CD4-positive, alpha-beta T cell treated with Interleukin-4 for 1 hour (primary cell): Measurements from ENCODE around the gene IFT122.
"Not testable (repeated sequence)": the region's sequence is repeated elsewhere in the genome, so short reads cannot be mapped to it uniquely, and the experiment has no call there.

Experiments
- DNase-seq, 2 donors: peaks; one replicate each; pipeline ENCODE4 v3.0.0-alpha.2; 2020 to 2022

Gene IFT122

DNA sequence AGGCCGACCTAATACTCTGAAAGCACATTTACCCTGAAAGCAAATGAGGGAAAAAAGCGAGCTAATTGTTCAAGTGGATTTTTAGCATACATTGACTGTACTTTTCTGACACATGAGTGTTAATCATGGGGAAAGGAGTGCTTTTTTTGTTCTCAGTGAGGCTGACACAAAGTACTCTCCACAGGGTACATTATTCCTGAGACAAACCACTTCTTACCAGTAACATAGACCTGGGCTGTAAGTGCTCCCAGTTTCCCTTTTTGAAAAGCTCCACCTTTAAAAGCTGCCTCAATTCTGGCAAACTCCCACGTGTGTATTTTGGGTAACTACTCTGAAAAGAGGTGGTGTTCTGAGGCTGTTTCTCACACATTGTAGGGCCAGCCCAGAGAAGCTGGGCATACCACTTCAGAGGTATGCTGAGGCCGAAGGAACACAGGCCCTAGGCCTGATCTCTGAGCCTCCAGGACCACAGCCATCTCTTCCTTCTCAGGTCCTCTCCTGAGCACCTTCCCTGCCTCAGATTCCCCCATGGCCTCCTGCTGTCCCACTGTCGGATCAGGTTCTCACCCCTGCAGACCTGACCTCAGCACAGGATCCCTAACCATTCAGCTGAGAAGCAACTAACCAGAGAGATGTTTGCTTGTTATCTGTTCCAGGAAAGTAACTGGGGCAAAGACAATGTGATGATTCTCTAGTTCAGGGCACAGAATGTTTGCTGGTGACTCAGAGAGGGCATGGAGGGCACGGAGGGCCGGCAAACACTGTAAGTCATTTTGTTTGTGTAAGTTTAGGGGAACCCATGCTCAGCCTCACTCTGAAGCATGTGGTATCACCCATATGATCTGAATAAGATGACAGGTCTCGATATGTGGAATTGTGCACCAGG lies 58.8 kb downstream of the IFT122 start:
- not testable (repeated sequence) for DNase-seq

DNA sequence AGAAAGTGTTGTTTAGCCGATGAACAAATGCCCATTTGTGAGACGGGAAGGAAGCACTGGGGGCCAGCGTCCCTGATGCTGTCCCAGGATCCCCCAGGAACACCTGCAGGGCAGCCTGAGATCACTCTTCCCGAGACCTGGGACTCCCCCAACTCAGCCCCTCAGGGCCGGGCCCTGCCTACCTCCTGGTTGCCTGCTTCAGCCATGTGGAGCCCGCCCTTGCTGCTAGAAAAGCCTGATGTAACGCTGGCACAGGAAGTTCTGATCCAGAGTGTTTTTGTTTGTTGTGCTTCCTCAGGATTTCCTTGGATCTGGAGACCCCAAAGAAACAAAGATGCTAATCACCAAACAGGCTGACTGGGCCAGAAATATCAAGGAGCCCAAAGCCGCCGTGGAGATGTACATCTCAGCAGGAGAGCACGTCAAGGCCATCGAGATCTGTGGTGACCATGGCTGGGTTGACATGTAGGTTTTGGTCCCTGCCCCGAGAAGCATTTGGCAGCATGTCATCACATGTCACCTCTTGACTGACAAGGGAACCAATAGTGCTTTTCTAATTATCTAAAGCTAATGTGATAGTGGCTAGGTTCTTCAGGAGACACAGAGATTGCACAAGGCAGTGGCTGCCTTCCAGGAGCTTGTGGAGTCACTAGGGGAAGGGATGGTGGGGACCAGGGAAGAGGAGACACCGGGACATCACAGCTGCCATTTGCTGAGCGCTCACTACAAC lies 59.7 kb downstream of the IFT122 start:
- DNase-seq, result not testable (repeated sequence)

DNA sequence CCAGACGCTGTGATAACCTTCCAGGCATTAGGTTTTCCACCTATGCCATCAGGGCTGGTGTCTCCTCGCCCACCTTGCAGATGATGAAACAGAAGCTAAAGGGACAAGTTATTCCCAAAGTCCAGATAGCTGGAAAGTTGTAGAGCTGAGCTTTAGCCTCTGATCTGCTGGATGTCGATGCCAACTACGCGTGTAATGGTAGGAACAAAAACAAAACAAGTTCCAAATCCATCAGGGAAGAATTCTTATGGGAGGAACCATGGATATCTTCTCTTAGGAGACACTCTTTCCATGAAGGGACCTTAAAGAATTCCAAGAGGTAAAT lies 60.3 kb downstream of the IFT122 start:
- no peak for DNase-seq

DNA sequence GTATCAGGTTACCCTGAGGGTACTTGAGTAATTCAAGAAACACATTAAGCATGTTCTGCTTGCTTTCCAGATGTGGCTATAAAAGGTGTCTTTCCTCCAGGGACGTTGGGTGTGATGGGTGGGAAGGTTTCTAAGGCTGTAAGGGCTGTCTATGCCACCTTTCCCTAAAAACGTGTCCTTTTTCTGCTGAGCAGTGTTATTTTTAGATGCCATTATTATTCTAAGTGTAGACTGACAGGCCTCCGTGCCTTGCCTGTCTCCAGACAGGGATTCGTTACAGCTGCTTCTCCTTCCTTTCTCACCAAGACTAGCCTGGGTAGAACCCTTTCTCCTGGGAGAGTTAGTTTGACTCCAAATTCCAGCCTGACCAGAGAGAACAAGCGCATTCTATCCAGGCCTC lies 61.6 kb downstream of the IFT122 start:
- DNase-seq, result no peak

DNA sequence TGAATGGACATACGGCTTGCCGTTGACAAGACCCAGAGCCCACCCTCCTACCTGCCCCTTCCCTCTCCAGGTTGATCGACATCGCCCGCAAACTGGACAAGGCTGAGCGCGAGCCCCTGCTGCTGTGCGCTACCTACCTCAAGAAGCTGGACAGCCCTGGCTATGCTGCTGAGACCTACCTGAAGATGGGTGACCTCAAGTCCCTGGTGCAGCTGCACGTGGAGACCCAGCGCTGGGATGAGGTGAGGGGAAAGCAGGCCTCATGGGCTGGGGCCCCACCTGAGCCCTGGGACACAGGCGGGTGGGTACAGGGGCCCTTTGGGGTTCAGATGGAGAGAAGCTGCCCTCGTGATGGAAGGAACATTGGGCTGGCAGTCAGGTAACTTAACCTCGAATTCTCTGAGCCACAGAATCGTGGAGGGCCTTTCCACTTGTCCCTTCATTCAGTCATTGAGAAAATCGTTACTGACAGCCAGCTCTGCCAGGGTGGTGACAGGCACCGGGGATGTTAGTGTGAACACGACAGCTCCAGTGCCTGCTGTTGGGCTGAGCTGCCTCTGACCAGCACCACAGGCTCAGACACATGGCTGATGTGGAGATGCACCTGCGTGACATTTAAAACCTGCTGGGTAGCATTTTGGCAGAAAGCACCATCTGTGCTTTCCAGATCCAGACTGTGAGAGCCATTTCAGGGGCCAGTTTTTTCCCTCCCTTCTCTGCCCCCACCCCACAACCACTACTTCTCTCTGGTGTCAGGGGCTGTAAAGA lies 62.8 kb downstream of the IFT122 start:
- no peak for DNase-seq

DNA sequence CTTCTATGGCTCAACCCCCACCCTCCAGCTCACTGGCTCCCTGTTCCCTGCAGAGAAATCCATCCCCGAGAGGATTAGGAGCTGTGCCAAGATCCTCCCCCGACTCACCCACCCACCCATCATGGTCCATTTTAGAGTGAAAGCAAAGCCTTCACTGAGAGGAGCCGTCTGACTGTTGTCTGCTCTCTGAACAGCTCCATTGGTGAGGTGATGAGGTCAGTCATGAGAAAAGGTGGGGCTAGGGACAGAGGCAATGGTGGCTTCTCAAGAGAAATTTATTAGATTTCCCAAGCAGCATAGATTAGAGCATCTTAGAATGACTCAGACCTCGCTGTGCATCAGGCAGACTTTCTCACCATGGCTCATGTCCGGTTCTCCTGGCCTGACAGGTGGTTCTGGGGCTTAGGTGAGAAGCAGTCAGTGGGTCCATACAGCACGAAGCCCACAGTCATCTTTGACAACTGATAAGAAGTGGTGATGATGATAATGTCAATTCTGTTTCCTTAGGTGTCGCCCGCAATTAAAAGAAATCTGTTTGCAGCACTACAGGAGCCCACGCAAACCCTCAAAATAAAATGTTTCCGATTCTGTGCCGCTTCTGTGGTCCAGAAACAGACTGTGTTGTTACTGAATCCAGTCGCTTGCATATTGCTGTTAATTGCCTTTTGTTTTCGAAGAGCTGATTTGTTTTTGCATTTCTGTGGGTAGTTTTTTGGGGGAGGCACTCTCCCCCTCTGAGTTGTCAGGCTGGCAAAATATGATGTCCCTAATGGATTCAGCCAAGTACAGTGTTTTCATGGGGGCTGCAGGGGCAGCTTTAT lies 63.7 kb downstream of the IFT122 start:
- DNase-seq, result no peak

DNA sequence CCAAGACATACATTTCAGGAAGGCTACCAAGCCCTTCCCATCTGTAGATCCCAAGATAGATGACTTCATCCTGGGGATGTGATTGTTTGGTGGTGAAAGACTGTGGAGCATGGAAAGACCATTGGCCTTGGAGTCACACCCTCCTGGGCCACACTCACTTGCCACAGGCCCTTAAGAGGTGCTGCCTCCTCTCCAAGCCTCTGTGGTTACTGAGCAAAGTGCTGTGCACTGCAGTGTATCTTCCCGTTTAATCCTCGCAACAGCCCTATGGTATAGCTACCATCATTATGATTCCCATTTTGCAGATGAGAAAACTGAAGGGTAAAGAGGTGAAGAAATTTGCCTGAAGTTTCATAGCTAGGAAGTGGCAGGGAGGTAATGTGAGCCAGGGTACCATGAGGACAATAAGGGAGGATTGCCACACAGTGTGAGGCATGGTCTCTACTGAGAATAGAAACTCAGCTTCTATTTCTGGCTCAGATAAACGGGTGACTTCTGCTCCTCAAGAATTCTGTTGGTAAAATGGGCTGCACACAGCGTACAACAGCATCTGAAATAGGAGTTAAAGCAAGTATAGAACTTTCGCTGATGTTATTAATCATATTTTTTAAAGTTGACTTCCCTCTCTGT lies 64.6 kb downstream of the IFT122 start:
- DNase-seq, result no peak

DNA sequence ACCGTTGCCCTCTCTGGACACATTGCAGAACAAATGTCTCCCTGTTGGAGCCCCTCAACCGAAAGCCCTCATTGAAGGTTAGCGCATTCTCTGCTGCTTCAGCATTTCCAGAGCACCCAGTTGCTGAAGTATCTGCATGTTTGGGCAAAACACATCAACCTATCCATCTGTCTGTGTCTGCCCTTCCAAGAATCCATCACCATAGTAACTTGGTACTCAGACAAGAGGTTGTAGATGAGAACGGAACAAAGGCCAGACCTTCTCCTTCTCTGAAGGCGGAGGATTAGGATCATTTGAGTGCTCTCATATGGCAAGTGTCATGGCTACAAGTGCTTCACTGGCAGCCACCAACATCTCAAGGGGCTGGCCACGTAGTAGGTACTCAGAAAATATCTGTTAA lies 65.3 kb downstream of the IFT122 start:
- DNase-seq, result no peak

DNA sequence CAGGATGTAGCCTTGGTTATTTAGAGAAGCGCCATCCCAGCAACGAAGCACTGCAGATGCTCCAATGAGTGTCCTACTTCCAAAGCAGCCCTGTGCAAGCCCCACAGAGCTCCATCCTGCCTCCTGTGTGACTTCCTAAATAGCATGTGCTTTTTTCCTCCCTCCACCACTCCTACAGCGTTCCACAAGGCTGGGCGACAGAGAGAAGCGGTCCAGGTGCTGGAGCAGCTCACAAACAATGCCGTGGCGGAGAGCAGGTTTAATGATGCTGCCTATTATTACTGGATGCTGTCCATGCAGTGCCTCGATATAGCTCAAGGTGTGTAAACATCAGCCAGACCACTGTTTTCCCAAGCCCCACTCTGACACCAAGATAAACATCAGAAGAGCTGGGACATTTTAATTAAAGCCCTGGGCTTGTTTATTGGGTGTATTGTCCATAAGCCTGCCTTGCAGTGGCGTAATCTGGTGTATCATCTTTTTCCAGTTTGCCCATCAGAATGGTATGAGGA lies 66.3 kb downstream of the IFT122 start:
- no peak for DNase-seq

DNA sequence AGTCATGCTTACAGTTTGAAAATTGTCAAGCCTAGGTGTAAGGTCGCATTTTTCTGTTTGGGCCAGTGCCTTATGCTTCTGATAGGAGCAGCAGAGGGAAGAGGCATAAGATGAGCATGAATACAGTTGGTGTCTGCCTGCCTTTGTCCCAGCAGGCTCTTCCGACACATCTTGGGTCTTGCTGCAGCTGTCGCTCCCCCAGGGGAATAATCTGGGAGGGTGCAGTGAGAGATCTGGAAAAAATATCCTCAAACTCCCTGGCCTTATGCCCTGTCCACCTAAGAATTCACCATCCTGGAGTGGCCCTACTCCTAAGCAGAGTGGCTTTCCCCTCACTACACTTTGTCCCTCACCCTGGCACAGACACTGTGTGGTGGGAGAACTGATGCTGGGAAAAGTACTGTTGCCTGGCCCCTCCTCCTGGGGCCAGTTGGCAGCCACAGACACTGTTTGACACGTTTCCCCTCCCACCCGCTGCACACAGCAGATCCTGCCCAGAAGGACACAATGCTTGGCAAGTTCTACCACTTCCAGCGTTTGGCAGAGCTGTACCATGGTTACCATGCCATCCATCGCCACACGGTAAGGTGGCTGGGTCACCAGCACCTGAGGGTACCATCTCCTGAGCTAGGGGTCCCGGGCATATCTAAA lies 67.3 kb downstream of the IFT122 start:
- no peak for DNase-seq

DNA sequence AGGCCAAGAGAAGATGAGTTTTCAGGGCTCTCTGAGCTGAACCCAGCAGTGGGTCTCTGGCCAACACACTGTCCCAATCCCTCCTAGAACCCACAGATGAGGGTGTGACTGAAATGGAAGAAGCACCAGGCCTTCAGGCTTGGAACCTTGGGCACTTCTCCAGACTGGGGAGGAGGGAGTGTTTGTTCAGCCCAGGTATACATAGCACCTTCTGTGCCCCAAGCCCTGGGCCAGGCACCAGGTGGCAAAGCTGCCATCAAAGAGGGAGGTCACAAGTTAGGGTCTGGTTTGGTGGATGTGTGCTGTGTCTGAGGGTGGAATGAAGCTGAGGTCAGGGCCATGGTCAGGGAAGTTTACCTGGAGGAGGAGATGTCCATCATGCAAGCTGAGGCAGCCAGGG lies 72.6 kb downstream of the IFT122 start:
- DNase-seq, result no peak

DNA sequence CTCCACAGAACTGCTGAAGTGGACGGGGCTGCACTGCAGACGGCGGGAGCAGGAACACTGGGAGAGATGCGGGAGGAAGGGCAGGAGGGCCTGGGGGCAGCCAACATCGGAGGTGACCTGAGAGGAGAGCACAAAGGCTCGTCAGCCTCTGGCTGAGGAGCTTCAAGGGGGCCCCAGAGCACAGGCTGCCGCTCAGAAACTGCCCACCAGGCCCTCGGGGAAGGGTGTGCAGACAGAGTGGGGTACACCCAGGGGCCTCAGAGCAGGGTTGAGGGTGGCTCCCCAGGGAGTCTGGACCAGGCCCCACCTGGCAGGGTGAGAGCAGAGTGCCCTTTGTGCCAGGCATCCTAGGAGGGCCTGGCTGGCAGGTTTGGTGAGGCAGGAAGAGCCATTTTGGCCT lies 73.7 kb downstream of the IFT122 start:
- no peak for DNase-seq

DNA sequence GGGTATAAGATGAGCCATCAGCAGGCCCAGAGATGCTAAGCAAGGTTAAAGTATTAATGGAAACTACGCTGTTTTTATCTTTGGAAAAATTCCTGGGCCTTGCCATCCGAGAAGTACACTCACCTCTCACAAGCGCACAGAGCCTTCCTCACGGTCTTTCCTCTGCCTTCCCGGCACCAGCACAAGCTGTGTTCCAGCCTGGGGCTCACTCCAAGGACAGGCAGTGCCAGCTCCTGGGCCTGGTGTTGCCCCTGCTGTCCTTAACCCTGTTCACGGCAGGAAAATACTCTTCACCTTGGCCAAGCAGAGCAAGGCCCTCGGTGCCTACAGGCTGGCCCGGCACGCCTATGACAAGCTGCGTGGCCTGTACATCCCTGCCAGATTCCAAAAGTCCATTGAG lies 74.1 kb downstream of the IFT122 start:
- DNase-seq, result no peak

DNA sequence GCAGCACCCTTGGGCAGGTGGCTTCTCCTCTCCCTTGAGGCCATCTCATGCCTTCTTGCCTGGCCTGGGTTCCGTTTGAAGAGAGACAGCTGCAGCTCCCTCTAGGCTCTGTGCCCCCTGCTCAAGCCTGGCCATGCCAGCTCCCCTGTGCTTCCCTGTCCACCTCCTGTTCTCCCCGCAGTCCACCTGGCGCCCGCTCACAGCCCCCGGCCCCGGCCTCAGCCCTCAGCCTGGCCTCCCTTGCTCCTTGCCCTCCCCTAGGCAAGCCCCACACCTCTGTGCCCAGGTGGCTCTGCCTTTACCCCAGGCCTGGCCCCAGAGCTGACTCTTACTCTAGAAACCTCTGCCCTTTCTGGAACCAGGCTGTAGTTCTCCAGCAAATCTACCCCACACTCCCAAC lies 74.5 kb downstream of the IFT122 start:
- no peak for DNase-seq

DNA sequence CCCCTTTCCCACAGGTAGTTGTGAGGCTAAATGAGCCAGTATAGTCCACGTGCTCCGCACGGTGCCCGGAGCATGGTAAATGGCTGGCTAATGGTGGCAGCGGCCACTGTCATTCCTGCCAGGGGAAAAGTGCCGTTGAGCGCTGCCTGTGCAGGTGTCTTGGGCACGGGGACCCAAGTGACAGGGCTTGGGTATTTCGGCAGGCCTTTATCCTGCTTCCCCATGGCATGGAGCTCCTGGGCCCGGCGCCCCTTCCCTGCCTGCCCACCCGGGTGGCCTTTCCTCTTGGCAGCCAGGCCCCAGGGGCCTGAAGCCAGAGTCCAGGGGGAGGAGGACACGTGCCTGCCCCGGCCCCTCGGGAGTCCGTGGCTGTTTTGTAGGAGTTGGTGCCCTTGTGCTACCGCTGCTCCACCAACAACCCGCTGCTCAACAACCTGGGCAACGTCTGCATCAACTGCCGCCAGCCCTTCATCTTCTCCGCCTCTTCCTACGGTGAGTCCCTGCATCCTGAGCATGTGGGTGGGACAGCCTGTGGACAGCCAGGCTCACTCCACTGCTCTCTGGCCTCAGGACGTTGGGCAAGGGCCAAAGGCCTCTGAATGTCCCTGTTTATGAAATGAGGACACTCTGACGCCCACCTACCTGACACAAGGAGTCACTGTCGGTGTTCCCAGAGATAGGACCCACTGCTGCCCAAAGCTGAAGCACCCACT lies 75.2 kb downstream of the IFT122 start:
- not testable (repeated sequence) for DNase-seq

DNA sequence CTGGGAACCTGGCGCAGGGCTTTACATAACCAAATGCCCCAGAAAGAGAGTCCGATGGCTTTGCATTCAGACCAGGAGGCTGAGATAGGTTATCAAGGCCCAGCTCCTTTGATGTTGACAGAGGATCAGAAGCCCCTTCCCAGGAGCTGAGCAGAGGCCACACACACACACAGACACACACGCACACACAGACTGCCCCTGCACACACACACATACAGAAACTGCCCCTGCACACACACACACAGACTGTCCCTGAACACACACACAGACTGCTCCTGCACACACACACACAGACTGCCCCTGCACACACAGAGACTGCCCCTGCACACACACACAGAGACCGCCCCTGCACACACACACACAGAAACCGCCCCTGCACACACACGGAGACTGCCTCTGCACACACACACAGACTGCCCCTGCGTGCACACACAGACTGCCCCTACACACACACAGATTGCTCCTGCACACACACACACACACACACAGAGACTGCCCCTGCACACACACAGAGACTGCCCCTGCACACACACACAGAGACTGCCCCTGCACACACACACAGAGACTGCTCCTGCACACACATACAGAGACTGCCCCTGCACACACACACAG lies 75.9 kb downstream of the IFT122 start:
- not testable (repeated sequence) for DNase-seq

DNA sequence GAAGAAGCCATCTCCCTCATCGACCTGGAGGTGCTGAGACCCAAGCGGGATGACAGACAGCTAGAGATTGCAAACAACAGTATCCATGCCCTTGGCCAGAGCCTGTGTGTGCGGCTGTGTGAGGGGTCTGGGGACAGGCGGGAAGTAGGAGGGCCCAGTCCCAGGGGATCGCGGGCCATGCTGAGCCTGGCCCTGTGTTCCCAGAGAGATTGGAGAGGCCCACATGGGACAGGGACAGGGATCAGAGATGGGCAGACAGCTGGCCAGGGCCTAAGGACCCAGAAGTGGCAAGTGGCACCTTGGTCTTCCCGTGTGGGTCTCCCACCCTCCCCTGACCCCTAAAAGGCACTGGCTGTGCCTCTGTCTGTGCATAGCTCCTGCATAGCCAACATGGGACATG lies 77.5 kb downstream of the IFT122 start:
- no peak for DNase-seq

DNA sequence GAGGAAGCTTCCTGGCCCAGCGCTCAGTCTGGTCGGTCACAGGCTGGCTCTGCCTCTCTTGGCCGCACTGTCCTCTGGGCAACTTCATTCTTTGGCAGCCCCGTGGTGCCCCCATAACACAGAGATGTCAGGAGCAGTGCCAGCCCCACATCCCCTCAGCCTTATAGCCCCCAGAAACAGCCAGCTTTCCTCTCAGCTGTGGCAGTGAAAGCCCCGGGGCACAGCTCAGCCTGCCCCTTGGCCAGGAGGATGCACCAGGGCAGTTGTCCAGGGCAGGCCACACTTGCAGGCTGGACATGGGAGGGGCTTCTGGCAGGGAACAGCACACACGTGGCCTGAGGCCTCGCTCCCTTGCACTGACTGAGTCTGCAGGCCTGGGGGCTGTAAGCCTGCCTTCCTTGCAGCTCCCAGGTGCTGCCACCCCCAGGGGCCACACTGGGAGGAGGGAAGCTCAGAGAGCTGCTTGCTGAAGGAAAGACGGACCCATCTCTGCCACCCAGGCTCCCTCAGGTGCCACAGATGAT lies 78.1 kb downstream of the IFT122 start:
- DNase-seq, result no peak

DNA sequence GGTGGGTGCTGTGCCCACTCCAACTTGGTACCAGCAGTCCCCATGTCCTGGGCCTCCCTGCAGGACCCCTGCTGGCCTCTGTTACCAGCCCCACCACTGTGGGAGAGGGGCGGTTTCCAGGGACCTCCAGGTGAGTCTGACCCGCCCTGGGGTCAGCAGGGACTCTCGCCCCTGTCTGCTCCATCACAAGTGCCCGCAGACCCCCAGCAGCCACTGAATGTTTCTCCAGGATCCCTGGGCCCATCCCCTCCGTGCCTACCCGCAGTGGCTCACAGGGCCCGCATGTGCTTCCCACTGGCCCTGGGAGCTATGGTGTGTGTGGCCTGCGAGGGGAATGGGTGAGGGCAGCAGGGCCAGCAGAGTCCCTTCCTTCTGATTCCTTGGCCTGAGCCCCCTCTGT lies 78.6 kb downstream of the IFT122 start:
- DNase-seq, result no peak

DNA sequence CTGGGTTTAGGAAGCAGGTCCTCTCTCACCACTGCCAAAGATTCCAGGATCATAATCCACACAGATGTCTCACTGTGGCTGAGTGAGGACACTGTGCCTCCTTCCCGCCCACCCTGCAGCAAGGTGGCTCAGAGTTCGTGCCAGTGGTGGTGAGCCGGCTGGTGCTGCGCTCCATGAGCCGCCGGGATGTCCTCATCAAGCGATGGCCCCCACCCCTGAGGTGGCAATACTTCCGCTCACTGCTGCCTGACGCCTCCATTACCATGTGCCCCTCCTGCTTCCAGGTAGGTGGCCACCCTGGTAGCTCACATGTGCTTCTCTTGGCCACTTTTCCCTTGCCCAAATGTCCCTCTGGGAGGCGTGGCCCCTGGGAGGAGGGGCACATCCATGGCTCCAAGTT lies 79.4 kb downstream of the IFT122 start:
- no peak for DNase-seq
